Posterior vena cava (tissue), 2 donors: ENCODE results near the gene VTI1A. TPM values are rescaled to one million over a fixed set of nuclear protein-coding genes. Genes with fewer than 3 reads are reported as not detected.

Source experiments
- DNase-seq: peaks from one replicate; pipeline ENCODE4 v3.0.0-alpha.2; 2020; ENCODE audit warnings: low spot score
- intact Hi-C, 2 donors: fragments of 100-400 bp; cut with DNase I; formaldehyde crosslinking; loops; one replicate each; pipeline versions ENCODE4 v1.14.1 to v1.14.2; 2022 to 2023
- total RNA-seq, 2 donors: library from RNA; stranded (reverse); fragmentation: NEBNext Ultra II Directional; extraction: Animal tissue kit (Norgen Biotek cat#: 25700); gene quantifications; one replicate each; pipeline ENCODE4 v1.2.1, GENCODE V29; 2021
- donor health status: DM: yes; HTN: yes; CAD: no.
- donor health status: DM: yes; HTN: yes; CAD: no.

The VTI1A gene
- total RNA-seq, 2 donors from 2014 or later: 32.3 to 35.5 TPM

DNA sequence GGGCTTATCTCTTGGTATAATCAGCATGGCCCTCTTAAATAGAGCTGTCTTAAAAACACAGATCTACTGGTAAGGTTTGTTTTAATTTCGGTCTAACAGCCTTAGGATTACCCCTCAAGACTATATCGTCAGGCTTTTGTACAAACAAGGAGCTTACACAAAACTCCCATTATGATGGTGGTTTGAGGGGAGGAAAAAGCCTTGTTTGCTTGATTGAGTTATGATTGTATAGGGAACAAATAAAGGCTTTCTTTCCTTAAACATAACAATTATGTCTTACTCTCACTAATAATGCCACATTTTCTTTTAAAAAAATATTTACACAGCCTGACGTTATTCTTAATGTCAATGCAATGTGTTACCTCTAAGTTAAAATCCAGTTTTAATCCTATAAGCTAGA lies 314.2 kb downstream of the VTI1A start:
- intact Hi-C loops: no loop called here
- no peak for DNase-seq

DNA sequence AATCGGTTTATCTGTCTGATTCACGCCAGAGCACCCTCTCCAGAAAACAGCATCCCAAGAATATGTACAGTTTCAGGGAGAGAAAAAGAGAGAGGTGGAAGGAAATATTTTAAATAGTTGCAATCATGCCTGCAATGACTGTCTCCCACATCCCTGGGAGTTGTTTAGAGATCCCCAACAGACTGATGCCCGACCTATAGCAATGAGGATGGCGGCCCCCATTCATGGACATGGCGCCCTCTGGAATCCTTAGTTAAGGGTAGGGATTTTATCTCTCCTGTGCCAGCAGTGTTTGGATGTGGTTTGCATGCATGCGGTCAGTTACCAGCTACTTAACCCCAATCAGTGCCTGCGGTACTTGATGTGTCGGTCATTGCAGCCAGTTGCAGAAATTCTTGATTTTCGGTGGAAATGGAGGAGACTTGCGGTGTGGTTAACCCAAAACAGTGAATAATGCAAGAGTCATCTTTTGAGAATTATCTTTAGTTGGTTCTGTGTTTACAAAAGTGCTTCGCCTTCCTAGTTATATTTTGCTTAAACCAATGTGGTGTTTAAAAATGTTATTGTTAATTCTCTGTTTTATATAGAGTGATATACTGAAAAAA lies 317.0 kb downstream of the VTI1A start:
- DNase-seq: no peak
- intact Hi-C loops: no loop called here

DNA sequence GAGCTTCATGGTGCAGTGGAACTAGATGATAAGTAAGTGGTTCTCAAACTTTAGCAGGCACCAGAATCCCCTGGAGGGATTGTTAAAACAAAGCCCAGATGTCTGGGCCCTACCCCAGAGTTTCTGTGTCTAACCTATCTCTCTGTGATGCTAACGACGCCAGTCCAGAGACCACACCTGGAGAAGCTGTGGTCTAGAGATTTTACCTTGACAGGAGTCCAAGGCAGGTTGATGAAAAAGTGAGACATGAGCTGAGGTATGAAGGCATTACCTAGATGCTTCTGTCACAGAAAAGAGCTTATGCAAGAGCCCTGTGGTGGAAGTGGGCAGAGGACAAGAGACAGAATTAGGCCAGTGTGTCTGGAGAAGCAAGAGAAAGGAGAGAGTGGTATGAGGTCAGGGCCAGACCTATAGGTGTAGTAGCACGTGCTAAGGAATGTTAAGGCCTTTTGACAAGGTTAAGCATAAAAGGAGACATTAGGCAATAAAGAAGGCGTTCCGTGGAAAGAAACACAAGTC lies 318.8 kb downstream of the VTI1A start:
- DNase-seq: no peak
- intact Hi-C loops: no loop called here

DNA sequence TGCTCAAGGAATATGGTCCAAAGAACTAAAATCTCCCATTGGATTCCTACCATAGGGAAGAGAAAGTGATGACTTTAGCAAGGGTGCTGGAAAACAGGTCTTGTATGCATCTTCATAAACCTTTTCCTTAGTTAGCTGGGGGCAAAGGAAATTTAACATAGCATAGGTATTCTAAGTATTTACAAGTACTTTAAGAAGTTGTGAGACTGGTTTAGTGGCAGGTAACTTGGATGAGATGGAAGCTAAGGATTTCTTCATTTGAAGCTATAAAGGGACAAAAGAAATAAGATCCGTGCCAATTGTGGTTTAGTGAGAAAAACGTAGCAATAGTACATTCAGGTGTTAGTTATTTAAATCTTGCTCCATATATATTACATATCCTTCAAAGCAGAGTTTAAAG lies 319.6 kb downstream of the VTI1A start:
- intact Hi-C loops: no loop called here
- no peak for DNase-seq

DNA sequence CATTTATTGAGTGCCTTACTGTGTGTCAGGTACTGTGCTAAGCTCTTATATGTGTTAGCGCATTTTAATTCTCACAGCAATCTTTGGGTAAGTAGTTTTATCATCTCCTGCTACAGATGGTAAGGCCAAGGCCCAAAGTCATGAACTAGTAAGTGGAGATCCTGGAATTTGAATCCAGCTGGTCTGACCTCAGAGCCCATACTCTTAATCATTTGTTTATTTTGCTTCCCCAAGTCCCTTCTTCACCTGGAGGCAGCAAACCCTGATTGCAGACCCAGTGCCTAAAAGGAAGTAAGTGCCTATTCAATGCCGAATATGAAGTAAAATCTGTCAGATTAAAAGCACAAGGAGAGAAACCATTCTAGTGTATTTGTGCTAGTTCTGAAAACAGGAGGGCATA lies 320.1 kb downstream of the VTI1A start:
- DNase-seq: no peak
- intact Hi-C loops: no loop called here

DNA sequence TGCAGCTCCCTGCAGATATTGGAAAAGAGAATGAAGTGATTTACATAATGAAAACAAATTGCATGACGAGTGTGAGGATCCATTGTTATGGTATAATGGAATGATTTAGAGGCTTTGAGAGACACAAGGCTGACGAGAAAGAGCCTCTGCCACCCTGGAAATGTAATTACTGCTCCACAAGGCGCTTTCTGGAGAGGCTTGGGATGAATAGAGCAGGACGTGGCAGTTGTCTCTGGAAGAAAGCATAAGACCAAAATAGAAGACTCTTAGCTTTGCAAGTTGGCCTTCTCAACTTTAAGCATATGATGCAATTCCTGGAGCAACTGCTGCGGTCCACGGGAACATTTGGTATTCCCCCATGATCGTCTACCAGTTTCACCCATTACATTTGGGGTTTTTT lies 321.1 kb downstream of the VTI1A start:
- intact Hi-C loops: no loop called here
- no peak for DNase-seq

DNA sequence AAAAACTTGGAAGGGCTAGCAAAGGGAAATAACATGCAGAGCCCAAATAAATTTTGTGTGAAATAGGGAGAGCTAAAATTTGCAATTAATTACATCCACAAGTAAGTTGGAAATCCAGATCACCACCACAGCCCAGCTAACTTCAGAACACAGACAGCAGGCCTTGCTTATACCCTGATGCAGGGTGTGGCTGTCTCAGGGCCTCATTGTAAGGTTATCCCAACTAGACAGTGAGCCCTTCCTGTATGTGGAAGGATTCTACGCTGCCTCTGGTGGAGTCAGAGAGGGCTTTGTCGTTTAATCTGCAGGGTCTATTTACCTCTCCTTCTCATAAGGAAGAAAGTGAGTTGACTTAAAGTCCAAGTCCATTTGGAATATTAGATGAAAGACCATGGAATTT lies 322.1 kb downstream of the VTI1A start:
- no peak for DNase-seq
- intact Hi-C loops: no loop called here

DNA sequence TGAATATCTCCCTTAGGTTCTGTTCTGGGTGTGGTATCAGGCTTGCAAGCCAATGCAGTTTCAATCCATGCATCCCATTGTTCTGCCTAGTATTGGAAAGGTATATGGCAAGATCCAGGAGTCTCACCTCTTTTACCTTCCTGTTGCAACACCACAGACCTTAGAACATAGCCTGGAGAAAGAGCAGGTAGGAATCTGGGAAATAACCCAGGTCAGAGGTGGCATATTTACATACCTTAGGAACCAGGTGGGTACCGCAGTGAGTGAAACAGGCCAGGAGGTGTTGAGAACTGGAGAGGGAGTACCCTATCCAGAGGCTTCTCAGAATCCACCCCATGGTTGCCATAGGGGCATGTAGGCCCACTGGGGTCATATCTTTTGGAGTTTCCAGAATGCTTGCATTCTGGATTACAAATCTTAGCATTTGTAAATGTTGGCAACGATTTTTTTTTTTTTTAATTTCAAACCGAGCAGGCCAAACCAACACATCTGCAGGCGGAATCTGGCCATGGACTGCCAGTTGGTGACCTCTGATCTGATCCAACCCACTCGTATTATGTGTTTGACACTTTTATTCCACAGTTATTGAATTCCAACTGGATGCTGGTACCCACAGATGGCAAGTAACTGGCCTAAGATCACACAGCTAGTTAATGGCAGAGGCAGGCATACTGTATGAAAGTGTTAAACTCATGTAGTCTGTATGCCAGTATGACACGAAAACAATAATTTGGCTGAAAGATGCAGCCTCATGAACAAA lies 322.8 kb downstream of the VTI1A start:
- intact Hi-C loops: no loop called here
- DNase-seq: no peak

DNA sequence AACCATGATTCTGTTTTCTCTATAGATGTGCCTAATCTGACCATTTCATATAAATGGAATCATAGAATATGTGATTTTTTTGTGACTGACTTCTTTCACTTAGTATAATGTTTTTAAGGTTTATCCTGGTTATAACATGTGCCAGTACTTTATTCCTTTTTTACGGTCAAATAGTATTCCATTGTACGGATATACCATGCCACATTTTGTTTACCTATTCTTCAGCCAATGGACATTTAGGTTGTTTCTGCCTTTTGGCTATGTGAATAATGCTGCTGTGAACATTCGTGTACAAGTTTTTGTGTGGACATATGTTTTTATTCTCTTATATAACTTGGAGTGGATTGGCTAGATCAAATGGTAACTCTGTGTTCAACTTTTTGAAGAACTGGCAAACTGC lies 324.7 kb downstream of the VTI1A start:
- DNase-seq: no peak
- intact Hi-C loops: no loop called here

DNA sequence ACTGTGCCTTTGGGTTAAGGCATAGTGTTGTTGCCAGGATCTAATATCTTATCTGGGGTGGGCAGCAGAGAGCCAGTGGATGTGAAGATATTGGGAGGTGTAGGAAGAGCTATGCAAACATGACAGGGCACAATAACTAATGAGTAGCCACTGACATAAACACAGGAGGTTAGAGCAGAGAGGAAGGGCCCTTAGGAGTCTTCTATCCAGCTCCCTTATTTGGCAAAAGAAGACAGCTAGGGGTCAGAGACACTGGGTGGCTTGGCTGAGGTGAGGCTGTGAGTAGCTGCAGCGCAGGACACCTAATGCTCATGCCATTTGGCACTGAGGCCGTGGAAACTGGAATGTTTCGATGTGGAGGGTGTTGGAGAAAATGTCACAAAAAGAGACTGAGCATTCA lies 326.8 kb downstream of the VTI1A start:
- intact Hi-C loops: no loop called here
- DNase-seq: no peak

DNA sequence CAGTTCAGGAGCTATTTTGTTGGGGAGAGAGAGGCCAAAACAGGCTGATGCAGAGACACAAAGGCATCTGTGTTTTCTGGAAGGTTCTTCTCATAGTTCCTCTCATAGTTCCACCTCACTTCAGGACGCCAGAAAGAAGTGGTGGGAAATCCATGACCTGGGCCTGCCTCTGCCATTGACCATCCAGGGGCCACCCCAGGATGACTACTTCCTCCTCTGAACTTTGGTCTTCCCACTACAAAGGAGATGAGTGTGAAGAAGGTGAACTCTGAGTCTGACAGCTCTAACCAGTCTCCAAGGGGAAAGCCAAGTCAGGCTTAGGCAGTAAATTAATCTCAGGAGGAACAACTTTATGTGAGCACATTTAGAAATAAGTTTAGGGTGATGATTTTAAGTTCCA lies 327.2 kb downstream of the VTI1A start:
- intact Hi-C loops: no loop called here
- DNase-seq: no peak

DNA sequence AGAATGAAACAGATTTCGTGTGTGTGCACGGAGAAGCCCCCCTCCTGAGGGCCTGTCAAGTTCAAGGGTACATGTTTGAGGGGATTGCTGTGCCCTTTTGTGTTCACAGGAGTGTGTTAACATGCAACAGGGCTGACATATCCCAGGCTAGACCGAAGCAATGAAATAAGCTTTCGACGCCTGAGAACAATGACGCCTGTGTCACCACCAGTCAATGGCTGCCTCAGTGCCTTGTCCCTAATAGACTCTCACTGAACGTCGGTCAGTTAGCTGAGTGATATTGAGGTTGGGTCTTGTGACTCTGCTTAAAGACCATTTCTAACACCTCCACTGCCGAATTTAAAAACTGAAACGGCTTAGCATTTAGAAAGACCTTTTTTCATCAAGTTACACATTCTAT lies 327.8 kb downstream of the VTI1A start:
- intact Hi-C loops: no loop called here

DNA sequence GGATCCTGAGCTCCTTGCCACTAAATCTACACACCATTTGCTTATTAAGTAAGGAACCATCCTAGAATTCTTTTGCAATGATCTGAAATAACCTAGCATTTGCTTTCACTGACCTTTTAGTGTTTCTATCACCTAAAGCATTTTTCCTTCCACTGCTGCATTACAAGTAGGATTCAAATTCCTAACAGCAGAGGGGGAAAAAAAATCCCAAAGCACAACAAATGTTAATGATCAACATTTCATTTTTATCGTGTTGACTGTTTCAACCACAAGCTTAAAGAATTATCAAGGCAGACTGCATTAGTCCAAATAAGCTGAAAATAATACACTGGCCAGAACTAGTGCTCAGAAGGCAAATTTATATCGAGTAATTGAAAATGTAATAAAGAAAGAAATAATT lies 328.4 kb downstream of the VTI1A start:
- intact Hi-C loops: no loop called here
- no peak for DNase-seq

More for the DNA sequence above, 327.8 kb downstream of the VTI1A start:
- DNase-seq: no peak

DNA sequence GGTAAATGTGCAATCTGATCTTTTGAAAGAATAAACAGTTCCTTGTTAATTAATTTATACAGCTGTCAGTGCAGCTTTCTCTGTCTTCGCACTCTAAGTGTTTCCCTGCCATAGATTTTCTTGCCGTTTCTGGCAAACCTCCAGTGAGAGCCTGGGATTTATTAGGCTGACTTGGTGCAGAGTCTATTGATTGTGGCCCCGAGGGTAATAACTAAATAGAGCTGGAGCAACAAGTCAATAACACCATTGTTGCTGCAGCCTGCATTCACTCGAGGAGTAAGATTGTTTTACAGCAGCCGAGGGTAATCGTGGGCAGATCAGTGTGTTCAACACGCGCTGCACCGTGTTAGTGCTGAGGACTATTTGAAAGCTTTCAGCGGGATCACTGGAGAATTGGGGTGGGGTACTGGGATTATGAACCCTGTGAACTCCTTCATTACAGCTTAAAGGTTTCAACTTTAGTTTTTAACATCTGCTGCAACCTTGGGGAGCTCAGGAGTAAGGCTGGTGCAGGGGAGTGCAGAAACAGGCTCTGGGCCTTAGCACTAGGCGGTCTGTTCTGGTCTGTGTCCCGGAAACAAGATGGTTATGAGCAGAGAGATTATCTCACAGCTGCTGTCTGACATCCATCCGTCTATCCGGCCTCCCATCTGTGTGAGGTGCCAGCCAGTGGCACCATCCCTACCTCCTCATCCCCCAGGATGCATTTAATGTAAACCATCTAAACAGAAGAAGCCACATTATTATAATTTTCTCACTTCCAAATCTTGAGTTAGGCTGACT lies 329.1 kb downstream of the VTI1A start:
- intact Hi-C loops: no loop called here
- DNase-seq: no peak

DNA sequence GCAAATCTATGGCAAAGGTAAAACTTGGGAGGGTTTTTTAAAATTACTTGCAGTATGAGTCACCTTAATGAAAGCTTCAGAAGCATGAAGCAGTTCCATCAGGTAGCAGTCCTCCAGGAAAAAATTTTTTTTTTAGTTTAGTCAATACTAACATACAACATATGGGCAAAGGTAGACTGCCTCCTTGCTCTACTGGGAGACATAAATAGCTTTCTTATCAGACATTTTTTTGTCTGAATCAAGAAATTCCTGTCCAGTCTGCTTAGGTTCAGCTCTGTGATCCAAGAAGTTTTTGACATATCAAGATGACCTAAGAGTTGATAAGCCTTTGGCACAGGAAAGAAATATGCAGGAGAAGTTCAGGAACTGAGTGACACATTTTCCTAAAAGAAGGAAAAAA lies 331.6 kb downstream of the VTI1A start:
- intact Hi-C loops: no loop called here
- no peak for DNase-seq

DNA sequence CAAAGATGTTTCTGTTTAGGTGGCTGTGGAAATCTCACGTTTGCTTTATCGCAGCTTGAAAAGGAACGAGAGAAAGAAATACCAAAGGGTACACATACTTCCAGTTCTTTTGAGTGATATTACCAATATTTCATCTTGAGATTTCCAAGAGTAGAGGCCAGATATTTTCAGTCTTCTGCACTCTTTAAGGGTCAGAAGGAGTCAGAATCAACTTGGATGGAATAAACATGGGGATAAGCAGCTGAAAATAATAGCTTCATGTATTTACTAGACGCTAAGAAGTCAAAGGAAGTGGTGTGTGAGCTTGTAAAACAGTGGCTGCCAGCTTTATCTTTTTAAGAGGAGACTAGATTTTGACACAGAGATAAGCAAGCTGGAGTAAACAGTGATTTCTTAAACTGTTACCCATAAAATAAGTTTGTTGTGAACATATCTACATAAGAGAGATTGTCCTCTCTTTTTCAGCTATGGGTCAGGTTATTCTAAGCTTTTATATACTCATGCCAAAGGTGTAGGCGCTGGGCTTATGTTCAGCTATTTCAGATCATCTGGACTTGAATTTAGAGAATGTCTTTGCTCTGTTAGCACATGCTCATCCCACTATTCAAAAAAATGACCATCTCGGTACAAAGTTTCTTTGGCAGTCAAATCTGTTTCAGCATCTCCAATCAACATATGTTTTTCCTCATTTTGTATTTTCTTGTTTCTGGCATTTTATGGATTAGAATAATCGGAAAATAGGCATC lies 332.2 kb downstream of the VTI1A start:
- no peak for DNase-seq

DNA sequence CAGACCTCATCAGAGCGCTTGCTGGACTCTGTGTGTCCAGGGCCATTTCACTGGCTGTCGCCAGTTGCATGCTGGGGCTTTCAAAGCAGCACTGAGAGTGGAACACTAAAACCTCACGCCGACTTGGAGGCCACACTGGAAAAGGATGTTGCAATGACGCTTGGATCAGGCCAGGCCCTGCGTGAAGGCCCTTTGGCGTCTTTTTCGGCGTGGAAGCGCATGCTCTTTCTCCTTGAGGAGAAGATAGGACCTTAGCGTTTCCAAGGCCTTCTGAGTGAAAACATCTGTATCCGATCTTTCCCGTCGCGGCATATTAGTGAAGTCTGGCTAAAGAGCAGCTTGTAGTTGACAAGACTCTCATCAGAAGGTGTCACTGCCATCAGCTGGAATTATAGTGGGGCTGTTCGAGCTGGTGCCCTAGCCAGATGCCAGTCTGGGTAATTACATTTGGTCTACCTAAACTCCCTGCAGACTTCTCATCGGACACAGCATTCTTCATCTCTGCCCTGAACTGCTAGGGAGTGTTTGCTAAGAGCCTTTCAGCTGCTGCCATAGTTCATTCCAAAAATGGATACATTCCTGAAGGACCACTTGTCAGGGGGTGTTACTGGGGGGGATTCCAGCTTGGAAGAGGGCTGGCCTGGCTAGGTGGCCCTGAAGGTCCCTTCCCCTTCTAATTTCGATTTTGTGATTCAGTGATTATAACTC lies 335.3 kb downstream of the VTI1A start:
- intact Hi-C loops: no loop called here
- DNase-seq: no peak

More for the DNA sequence above, 332.2 kb downstream of the VTI1A start:
- intact Hi-C loops: no loop called here

DNA sequence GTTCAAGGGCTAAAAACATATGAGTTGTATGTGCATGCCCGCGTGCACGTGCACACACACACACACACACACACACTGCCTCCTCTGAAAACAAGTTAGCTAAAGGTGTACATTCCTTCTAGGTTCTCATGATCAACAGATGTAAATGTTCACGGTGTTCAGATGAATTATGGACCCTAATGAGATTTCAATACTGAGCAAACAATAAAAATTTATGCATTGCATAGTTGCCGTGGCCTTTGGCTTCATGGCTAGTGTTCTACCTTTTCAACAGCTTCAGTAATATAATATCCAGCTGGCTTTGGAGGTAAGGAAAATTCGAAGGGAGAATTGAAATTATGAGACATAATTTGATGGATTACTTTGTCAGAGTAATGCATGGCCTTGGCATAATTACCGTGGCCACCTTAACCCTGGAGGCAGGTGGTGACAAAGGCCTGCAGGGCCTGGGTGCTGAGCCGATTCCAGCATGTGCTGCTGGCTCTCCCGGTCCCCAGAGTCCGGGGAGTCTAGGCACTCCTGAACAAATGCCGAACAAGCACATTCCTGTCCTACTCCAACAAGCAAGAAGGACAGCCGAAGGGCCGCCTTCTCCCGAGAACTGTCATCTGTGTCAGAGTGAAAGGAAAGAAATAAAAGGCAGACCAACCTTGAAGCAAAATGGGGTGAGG lies 336.5 kb downstream of the VTI1A start:
- no peak for DNase-seq
- intact Hi-C loops: no loop called here
